Activated T-helper 1 cell treated with anti-CD3 and anti-CD28 coated beads, Interleukin-2, amount 50 U/mL, for 16 hours (primary cell): ENCODE data around the gene BUD31.
"Not testable (repeated sequence)": the region's sequence is repeated elsewhere in the genome, so short reads cannot be mapped to it uniquely, and the experiment has no call there.

Source experiments
- DNase-seq, 2 donors: peaks; one replicate each; pipeline ENCODE4 v3.0.0-alpha.2; 2020; ENCODE audit warnings: low read depth in 1 of 2, low spot score in 1 of 2

BUD31 gene

GRCh38 chr7:99408379-99409191 lies at the start of gene BUD31, which contains the start of gene PDAP1:
BUD31 (plus strand) TSS chr7:99408969; CDS start chr7:99411093, 2,124 bp downstream.
PDAP1 (minus strand) TSS chr7:99408597; CDS start chr7:99408548, 49 bp downstream.
- peak; percentile 89 for DNase-seq

- no peak for DNase-seq
These were observed 49.2 kb upstream of the BUD31 start for GRCh38 chr7:99359465-99360154.

GRCh38 chr7:99362801-99363200 lies 46.0 kb upstream of the BUD31 start:
- DNase-seq, result no peak

- no peak for DNase-seq
These were observed 45.5 kb upstream of the BUD31 start for GRCh38 chr7:99363286-99363685.

- peak; percentile 38 to 53 for DNase-seq
These were observed 43.2 kb upstream of the BUD31 start for GRCh38 chr7:99365318-99366141.

- DNase-seq, result no peak
These were observed 42.1 kb upstream of the BUD31 start for GRCh38 chr7:99366646-99367045.

GRCh38 chr7:99368750-99369389 lies 39.9 kb upstream of the BUD31 start:
- DNase-seq, result no peak

- no peak for DNase-seq
These were observed 38.9 kb upstream of the BUD31 start for GRCh38 chr7:99369767-99370391.

- DNase-seq, result no peak
These were observed 37.3 kb upstream of the BUD31 start for GRCh38 chr7:99371376-99371920.

- no peak for DNase-seq
These were observed 36.3 kb upstream of the BUD31 start for GRCh38 chr7:99372275-99373090.

- no peak for DNase-seq
These were observed 35.4 kb upstream of the BUD31 start for GRCh38 chr7:99373091-99374066.

GRCh38 chr7:99374111-99375064 lies 34.4 kb upstream of the BUD31 start, which contains the start of gene ARPC1B:
ARPC1B (plus strand) TSS chr7:99374730; CDS start chr7:99385715, 10,985 bp downstream.
- DNase-seq, result peak; percentile 62 to 80

- peak in 1 of 2 donors; percentile 50 for DNase-seq
These were observed 33.5 kb upstream of the BUD31 start for GRCh38 chr7:99375070-99375807.

GRCh38 chr7:99379043-99379577 lies 29.7 kb upstream of the BUD31 start:
- peak in 1 of 2 donors; percentile 36 for DNase-seq

GRCh38 chr7:99379693-99380031 lies 29.1 kb upstream of the BUD31 start:
- not testable (repeated sequence) for DNase-seq
